GM18499 (cell line): ENCODE results near the gene ALK.

Experiments
- ATAC-seq: cut with Tn5 transposase; IDR thresholded peaks from one replicate; pipeline ENCODE4 v1.9.1; 2021; ENCODE audit warnings: moderate number of reproducible peaks; ENCODE audit not compliant: insufficient read depth, unreplicated experiment

ALK gene

GRCh38 chr2:29479401-29479800 lies 442.0 kb downstream of the ALK start:
- no peak for ATAC-seq

GRCh38 chr2:29478641-29479040 lies 442.7 kb downstream of the ALK start:
- no peak for ATAC-seq

- no peak for ATAC-seq
Measured at GRCh38 chr2:29477186-29477585, 444.2 kb downstream of the ALK start.

GRCh38 chr2:29475499-29475898 lies 445.9 kb downstream of the ALK start:
- no peak for ATAC-seq

GRCh38 chr2:29469961-29470360 lies 451.4 kb downstream of the ALK start:
- no peak for ATAC-seq

GRCh38 chr2:29469516-29469915 lies 451.9 kb downstream of the ALK start:
- no peak for ATAC-seq

GRCh38 chr2:29463181-29463900 lies 458.0 kb downstream of the ALK start:
- no peak for ATAC-seq

GRCh38 chr2:29462293-29462692 lies 459.1 kb downstream of the ALK start:
- ATAC-seq = no peak

- ATAC-seq = no peak
Measured at GRCh38 chr2:29460190-29460589, 461.2 kb downstream of the ALK start.

GRCh38 chr2:29459445-29460179 lies 461.8 kb downstream of the ALK start:
- no peak for ATAC-seq

GRCh38 chr2:29456429-29456828 lies 465.0 kb downstream of the ALK start:
- ATAC-seq = no peak

- no peak for ATAC-seq
Measured at GRCh38 chr2:29455200-29455860, 466.1 kb downstream of the ALK start.

- ATAC-seq = no peak
Measured at GRCh38 chr2:29452036-29452435, 469.4 kb downstream of the ALK start.

- ATAC-seq = no peak
Measured at GRCh38 chr2:29450596-29451222, 470.7 kb downstream of the ALK start.

GRCh38 chr2:29449499-29449898 lies 471.9 kb downstream of the ALK start:
- ATAC-seq = no peak

GRCh38 chr2:29448096-29448688 lies 473.2 kb downstream of the ALK start:
- ATAC-seq = no peak

- ATAC-seq = no peak
Measured at GRCh38 chr2:29447513-29447912, 473.9 kb downstream of the ALK start.

- ATAC-seq = no peak
Measured at GRCh38 chr2:29446847-29447246, 474.5 kb downstream of the ALK start.

GRCh38 chr2:29444150-29444549 lies 477.2 kb downstream of the ALK start:
- no peak for ATAC-seq

- no peak for ATAC-seq
Measured at GRCh38 chr2:29443627-29444026, 477.8 kb downstream of the ALK start.

GRCh38 chr2:29443151-29443550 lies 478.2 kb downstream of the ALK start:
- ATAC-seq = no peak
